Trophoblast cell (in vitro differentiated cells and primary cell): Measurements from ENCODE around the gene ANKK1.

Source experiments
- DNase-seq, 2 donors: peaks; one replicate each; pipeline ENCODE4 v3.0.0-alpha.2; 2016
- H2AFZ ChIP-seq: 2 replicates; pipeline ENCODE4 v1.6.1; 2013; ENCODE audit warnings: low read length, moderate library complexity, mild to moderate bottlenecking; ENCODE audit not compliant: insufficient read depth, poor library complexity
- H2AK5ac ChIP-seq: 2 replicates; pipeline ENCODE4 v1.6.1; 2013; ENCODE audit warnings: mild to moderate bottlenecking, low read length
- H2BK120ac ChIP-seq: 2 replicates; pipeline ENCODE4 v1.6.1; 2013; ENCODE audit warnings: low read length, mild to moderate bottlenecking, moderate library complexity; ENCODE audit not compliant: insufficient read depth, poor library complexity
- H2BK12ac ChIP-seq: 2 replicates; pipeline ENCODE4 v1.6.1; 2013; ENCODE audit warnings: mild to moderate bottlenecking, low read length, moderate library complexity
- H2BK5ac ChIP-seq: 2 replicates; pipeline ENCODE4 v1.6.1; 2013; ENCODE audit warnings: low read length, low read depth, moderate library complexity, mild to moderate bottlenecking; ENCODE audit not compliant: poor library complexity
- H3K14ac ChIP-seq: 2 replicates; pipeline ENCODE4 v1.6.1; 2013; ENCODE audit warnings: mild to moderate bottlenecking, low read length
- H3K18ac ChIP-seq: 2 replicates; pipeline ENCODE4 v1.6.1; 2013; ENCODE audit warnings: mild to moderate bottlenecking, low read length
- H3K23ac ChIP-seq: 2 replicates; pipeline ENCODE4 v1.6.1; 2013; ENCODE audit warnings: low read length
- H3K27ac ChIP-seq: 2 replicates; pipeline ENCODE4 v1.5.1; 2013; ENCODE audit warnings: low read depth, mild to moderate bottlenecking, inconsistent platforms, low read length, moderate library complexity
- H3K27me3 ChIP-seq: 2 replicates; pipeline ENCODE4 v1.6.1; 2013; ENCODE audit warnings: inconsistent platforms, mild to moderate bottlenecking, low read length, moderate library complexity; ENCODE audit not compliant: insufficient read depth
- H3K36me3 ChIP-seq, 2 experiments: 1 replicate in 1 of 2; 2 replicates in 1 of 2; pipeline ENCODE4 v1.6.1; 2013; ENCODE audit warnings: low read length in 2 of 2, mild to moderate bottlenecking in 2 of 2, moderate library complexity in 1 of 2; ENCODE audit not compliant: insufficient read depth in 2 of 2, control insufficient read depth in 1 of 2
- H3K4ac ChIP-seq: 2 replicates; pipeline ENCODE4 v1.6.1; 2013; ENCODE audit warnings: low read depth, mild to moderate bottlenecking, low read length, moderate library complexity
- H3K4me1 ChIP-seq, 2 experiments: 1 replicate in 1 of 2; 2 replicates in 1 of 2; pipeline ENCODE4 v1.6.1; 2013; ENCODE audit warnings: low read length in 2 of 2, mild to moderate bottlenecking in 2 of 2, moderate library complexity in 1 of 2; ENCODE audit not compliant: insufficient read depth in 2 of 2, control insufficient read depth in 1 of 2
- H3K4me2 ChIP-seq: 2 replicates; pipeline ENCODE4 v1.6.1; 2013; ENCODE audit warnings: inconsistent platforms, mild to moderate bottlenecking, low read length, moderate library complexity
- H3K4me3 ChIP-seq: 2 replicates; pipeline ENCODE4 v1.5.1; 2013; ENCODE audit warnings: mild to moderate bottlenecking, low read depth, low read length, inconsistent platforms
- H3K79me1 ChIP-seq: one replicate; pipeline ENCODE4 v1.6.1; 2013; ENCODE audit warnings: low read length
- H3K79me2 ChIP-seq: 2 replicates; pipeline ENCODE4 v1.6.1; 2013; ENCODE audit warnings: low read length, mild to moderate bottlenecking; ENCODE audit not compliant: control insufficient read depth, insufficient read depth, poor library complexity
- H3K9ac ChIP-seq: 2 replicates; pipeline ENCODE4 v1.6.1; 2013; ENCODE audit warnings: mild to moderate bottlenecking, low read length
- H3K9me3 ChIP-seq: 2 replicates; pipeline ENCODE4 v1.6.1; 2013; ENCODE audit warnings: low read depth, mild to moderate bottlenecking, control low read depth, inconsistent platforms, low read length; ENCODE audit not compliant: insufficient read depth
- H4K12ac ChIP-seq: 2 replicates; pipeline ENCODE4 v1.6.1; 2013; ENCODE audit warnings: low read depth, mild to moderate bottlenecking, low read length, moderate library complexity
- H4K8ac ChIP-seq: 2 replicates; pipeline ENCODE4 v1.6.1; 2013; ENCODE audit warnings: low read depth, mild to moderate bottlenecking, low read length, moderate library complexity
- H4K91ac ChIP-seq: one replicate; pipeline ENCODE4 v1.6.1; 2013; ENCODE audit warnings: low read depth, mild to moderate bottlenecking, low read length, moderate library complexity
- WGBS: extraction: QIAGEN DNeasy Blood & Tissue Kit; methylation state at CpG from one replicate; pipeline ENCODE4 v1.1.7; 2013; ENCODE audit warnings: missing lambda C conversion rate; ENCODE audit not compliant: insufficient read length, insufficient coverage; ENCODE audit errors: extremely low coverage; 5-methylcytosine and 5-hydroxymethylcytosine counted together

The ANKK1 gene

DNA sequence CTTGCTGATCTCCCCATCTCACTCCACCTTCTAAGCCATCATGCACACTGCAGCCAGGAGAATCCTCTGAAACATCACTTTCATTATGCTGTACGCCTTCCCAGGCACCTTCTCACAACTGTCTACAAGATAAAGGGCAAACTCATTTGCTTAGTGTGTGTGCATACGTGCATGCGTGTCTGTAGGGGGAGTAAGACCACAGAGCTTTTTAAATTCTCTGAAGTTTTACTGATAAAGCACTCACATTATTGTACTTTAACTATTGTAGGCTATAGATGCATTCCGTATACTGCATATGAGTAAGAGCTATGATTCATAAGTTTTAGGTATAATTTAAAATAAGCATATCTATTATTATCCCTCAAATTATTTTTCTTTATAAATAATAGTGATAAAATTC lies 15.3 kb upstream of the ANKK1 start:
- Histone ChIP-seq H3K23ac (no peak overlapping the region), H3K27ac (no peak overlapping the region), H2BK5ac (no peak overlapping the region), H2AFZ (no peak overlapping the region), H3K9me3 (peaks cover 1% of the 10 kb centered on the region), H4K8ac (no peak overlapping the region), H3K4me2 (no peak overlapping the region), H3K27me3 (no peaks in the 10 kb centered on the region), H3K4me3 (no peak overlapping the region), H4K12ac (no peak overlapping the region), H4K91ac (no peak overlapping the region), H3K14ac (no peak overlapping the region), H2BK120ac (no peak overlapping the region), H2AK5ac (no peak overlapping the region), H3K9ac (no peak overlapping the region), H3K18ac (no peak overlapping the region), H3K4ac (no peak overlapping the region), H3K4me1 (peaks cover 0 to under 1% of the 10 kb centered on the region in 2 experiments), H3K79me2 (no peaks in the 10 kb centered on the region), H2BK12ac (no peak overlapping the region), H3K36me3 (peaks cover 0 to 5% of the 10 kb centered on the region in 2 experiments), H3K79me1 (peaks cover 2% of the 10 kb centered on the region)
- WGBS, result no CpG with 5 or more reads among the region's 4 CpGs
- no peak for DNase-seq

DNA sequence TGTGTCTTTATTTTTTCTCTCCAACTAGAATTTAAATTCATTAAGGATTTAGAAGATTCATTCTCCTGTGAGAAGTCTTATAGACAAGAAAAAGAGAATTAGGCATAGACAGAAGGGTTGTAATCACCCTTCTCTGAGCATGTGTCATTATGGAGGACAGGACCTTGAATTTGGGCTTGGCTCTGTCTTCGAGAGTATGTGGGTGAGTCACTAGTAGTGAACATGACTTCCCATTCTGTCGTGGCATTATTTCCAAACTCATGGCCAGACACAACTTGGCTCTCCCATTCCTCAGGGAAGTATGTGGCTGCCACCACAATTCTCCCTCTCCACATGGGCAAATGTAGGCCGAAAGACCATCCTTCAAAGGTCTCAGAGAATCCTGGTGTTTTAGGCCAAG lies 14.3 kb upstream of the ANKK1 start:
- no peak overlapping the region for H3K18ac ChIP-seq

DNA sequence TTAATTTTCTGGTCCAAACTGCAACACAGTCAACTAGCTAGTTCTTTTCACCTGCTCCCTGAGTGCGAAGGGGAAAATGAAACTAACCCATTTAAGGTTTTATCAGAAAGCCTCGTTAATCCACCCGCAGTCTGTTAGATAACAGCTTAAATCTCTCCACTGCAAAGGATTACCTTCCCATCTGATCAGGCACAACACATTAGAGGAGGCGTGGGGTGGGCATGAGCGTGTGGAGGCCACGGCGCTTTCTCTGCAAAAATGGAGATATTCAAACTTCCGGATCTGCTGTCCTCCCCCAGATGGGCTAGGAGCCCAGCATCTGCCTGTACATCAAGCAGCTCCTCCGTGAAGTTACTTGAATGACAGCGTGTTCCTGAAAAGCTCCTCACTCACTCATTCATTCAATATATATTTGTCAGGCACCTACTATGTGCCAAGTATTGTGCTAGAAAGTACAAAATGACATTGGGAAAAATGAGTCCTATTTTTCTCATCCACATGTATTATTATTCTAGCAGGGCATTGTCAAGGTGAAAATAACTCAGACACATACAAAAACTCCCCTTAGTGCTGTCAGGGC lies 13.5 kb upstream of the ANKK1 start:
- Histone ChIP-seq H2BK5ac (no peak overlapping the region), H3K4me3 (no peak overlapping the region), H4K8ac (no peak overlapping the region), H2AK5ac (no peak overlapping the region), H3K9ac (no peak overlapping the region), H3K27ac (no peak overlapping the region), H3K27me3 (no peaks in the 10 kb centered on the region), H4K91ac (no peak overlapping the region), H4K12ac (no peak overlapping the region), H3K36me3 (no peaks in the 10 kb centered on the region), H3K18ac (no peak overlapping the region), H3K4me1 (peaks cover 5 to 10% of the 10 kb centered on the region in 2 experiments), H3K9me3 (peaks cover 1% of the 10 kb centered on the region), H2BK120ac (no peak overlapping the region), H3K79me2 (no peaks in the 10 kb centered on the region), H2AFZ (no peak overlapping the region), H3K23ac (no peak overlapping the region), H3K4ac (no peak overlapping the region), H3K4me2 (no peak overlapping the region), H2BK12ac (no peak overlapping the region), H3K79me1 (peaks cover 2% of the 10 kb centered on the region), H3K14ac (no peak overlapping the region)
- no CpG with 5 or more reads among the region's 10 CpGs for WGBS
- DNase-seq, result no peak

More for the DNA sequence above, 14.3 kb upstream of the ANKK1 start:
- Histone ChIP-seq H4K8ac (no peak overlapping the region), H3K79me2 (no peaks in the 10 kb centered on the region), H3K23ac (no peak overlapping the region), H3K4me2 (no peak overlapping the region), H3K9me3 (peaks cover 1% of the 10 kb centered on the region), H4K91ac (no peak overlapping the region), H3K4me1 (peaks cover 5 to 10% of the 10 kb centered on the region in 2 experiments), H2AK5ac (no peak overlapping the region), H3K14ac (no peak overlapping the region), H3K4ac (no peak overlapping the region), H2BK5ac (no peak overlapping the region), H4K12ac (no peak overlapping the region), H3K9ac (no peak overlapping the region), H2BK12ac (no peak overlapping the region), H2BK120ac (no peak overlapping the region), H3K27me3 (no peaks in the 10 kb centered on the region), H3K4me3 (no peak overlapping the region), H3K79me1 (peaks cover 2% of the 10 kb centered on the region), H2AFZ (no peak overlapping the region), H3K36me3 (peaks cover 0 to 2% of the 10 kb centered on the region in 2 experiments), H3K27ac (no peak overlapping the region)
- peak in 1 of 2 donors; percentile 13 for DNase-seq
- WGBS, result no CpG with 5 or more reads among the region's 3 CpGs

GRCh38 chr11:113375402-113375801 lies 12.2 kb upstream of the ANKK1 start:
- H3K4me1 ChIP-seq, result peaks cover 5 to 10% of the 10 kb centered on the region in 2 experiments
- H3K27me3 ChIP-seq, result no peaks in the 10 kb centered on the region
- WGBS, result no CpG with 5 or more reads among the region's 5 CpGs

More at GRCh38 chr11:113375402-113375801, 12.2 kb upstream of the ANKK1 start:
- Histone ChIP-seq H2AFZ (no peak overlapping the region), H4K12ac (no peak overlapping the region), H3K14ac (no peak overlapping the region), H3K9ac (no peak overlapping the region), H4K8ac (no peak overlapping the region), H3K4me3 (no peak overlapping the region), H3K23ac (no peak overlapping the region), H3K4ac (no peak overlapping the region), H3K36me3 (no peaks in the 10 kb centered on the region), H3K79me1 (peaks cover 2% of the 10 kb centered on the region), H2AK5ac (no peak overlapping the region), H3K9me3 (peaks cover 1% of the 10 kb centered on the region), H3K18ac (no peak overlapping the region), H3K4me2 (no peak overlapping the region), H3K27ac (no peak overlapping the region), H2BK12ac (no peak overlapping the region), H3K79me2 (no peaks in the 10 kb centered on the region), H2BK5ac (no peak overlapping the region), H2BK120ac (no peak overlapping the region), H4K91ac (no peak overlapping the region)
- DNase-seq, result no peak
